A549 (cell line): Measurements from ENCODE around the gene AP3D1. TPM values are rescaled to one million over a fixed set of nuclear protein-coding genes. Genes with fewer than 3 reads are reported as not detected.

Experiments used
- ATAC-seq, 2 experiments: fragments of 200-7000 bp in 1 of 2; fragments of >200 bp in 1 of 2; cut with Nextera tagmentation in 1 of 2; cut with Tn5 transposase in 1 of 2; 3 replicates each; pipeline versions ENCODE4 v1.8.0 to v1.9.1; 2018 to 2020; ENCODE audit warnings: mild to moderate bottlenecking in 1 of 2, moderate library complexity in 1 of 2
- CTCF ChIA-PET: fragments of 300-600 bp; sonication (Branson Sonifier 250); formaldehyde crosslinking; extraction: SDS; loops from one replicate; lab custom pipeline; 2021; ENCODE audit warnings: antibody characterized with exemption, inconsistent platforms; lab: Yijun Ruan, JAX
- POLR2A ChIA-PET: fragments of 350-600 bp; formaldehyde crosslinking; extraction: SDS; loops from one replicate; lab custom pipeline; 2021; ENCODE audit warnings: antibody characterized with exemption, inconsistent platforms; lab: Yijun Ruan, JAX
- DNase-seq, 2 experiments: peaks; one replicate each; pipeline versions ENCODE4 v3.0.0 to v3.0.0-alpha.2; 2011 to 2016; ENCODE audit warnings: low read depth in 1 of 2, low spot score in 1 of 2
- FAIRE-seq: peaks from 2 replicates; lab custom pipeline; 2011; peaks lifted over from hg19 to GRCh38; lab: Jason Lieb, UNC
- H3K27ac ChIP-seq, 2 experiments: fragments of >200 bp; sonication (Bioruptor Twin); formaldehyde crosslinking; 3 replicates each; pipeline ENCODE4 v1.5.1; 2016 to 2017
- H3K4me1 ChIP-seq: fragments of >200 bp; sonication (Bioruptor Twin); formaldehyde crosslinking; 3 replicates; pipeline ENCODE4 v1.6.1; 2016
- H3K4me2 ChIP-seq: fragments of >200 bp; sonication (Bioruptor Twin); formaldehyde crosslinking; 3 replicates; pipeline ENCODE4 v1.6.1; 2016
- H3K4me3 ChIP-seq: fragments of >200 bp; sonication (Bioruptor Twin); formaldehyde crosslinking; 3 replicates; pipeline ENCODE4 v1.5.1; 2016
- H3K9me3 ChIP-seq: fragments of >200 bp; sonication (Bioruptor Twin); formaldehyde crosslinking; 3 replicates; pipeline ENCODE4 v1.6.1; 2016
- BHLHE40 ChIP-seq: IDR thresholded peaks from 2 replicates; pipeline ENCODE4 v1.6.1; 2012; ENCODE audit warnings: low read depth, low read length, inconsistent platforms
- CEBPB ChIP-seq, 2 experiments: fragments of >200 bp in 1 of 2; sonication (Bioruptor Twin) in 1 of 2; formaldehyde crosslinking in 1 of 2; IDR thresholded peaks; 2 replicates each; pipeline ENCODE4 v1.6.1; 2012 to 2016
- CHD4 ChIP-seq: fragments of 200-600 bp; sonication (generic); IDR thresholded peaks from 2 replicates; pipeline ENCODE4 v1.6.1; 2016; ENCODE audit warnings: antibody characterized with exemption, mild to moderate bottlenecking, borderline replicate concordance
- ELK1 ChIP-seq: fragments of 150-350 bp; IDR thresholded peaks from 2 replicates; pipeline ENCODE4 v1.6.1; 2014; ENCODE audit warnings: low read depth, mild to moderate bottlenecking, low read length
- EP300 ChIP-seq, 2 experiments: fragments of >200 bp; sonication (Bioruptor Twin); formaldehyde crosslinking; IDR thresholded peaks; 2 replicates in 1 of 2; 3 replicates in 1 of 2; pipeline ENCODE4 v1.6.1; 2016 to 2017
- ESRRA ChIP-seq: fragments of 150-350 bp; IDR thresholded peaks from 2 replicates; pipeline ENCODE4 v1.6.1; 2014; ENCODE audit warnings: mild to moderate bottlenecking, low read length, borderline replicate concordance
- FOSB ChIP-seq: fragments of 250-450 bp; sonication (Bioruptor Pico); IDR thresholded peaks from 2 replicates; pipeline ENCODE4 v1.5.0; 2020; ENCODE audit warnings: mild to moderate bottlenecking, moderate library complexity
- FOSL2 ChIP-seq, 2 experiments: fragments of 450-650 bp in 1 of 2; fragments of >200 bp in 1 of 2; sonication (Bioruptor Twin) in 1 of 2; formaldehyde crosslinking; IDR thresholded peaks; 2 replicates each; pipeline versions ENCODE4 v1.5.0 to v1.6.1; 2016 to 2020; ENCODE audit warnings: mild to moderate bottlenecking in 1 of 2, moderate library complexity in 1 of 2
- GATA3 ChIP-seq: IDR thresholded peaks from 2 replicates; pipeline ENCODE4 v1.6.1; 2012; ENCODE audit warnings: borderline replicate concordance
- HMGXB4 ChIP-seq: fragments of 250-450 bp; sonication (Bioruptor Pico); IDR thresholded peaks from 2 replicates; pipeline ENCODE4 v1.5.0; 2021; ENCODE audit warnings: mild to moderate bottlenecking, moderate library complexity, borderline replicate concordance
- JUN ChIP-seq, 2 experiments: fragments of >200 bp; sonication (Bioruptor Twin); formaldehyde crosslinking; IDR thresholded peaks; 2 replicates in 1 of 2; 3 replicates in 1 of 2; pipeline ENCODE4 v1.6.1; 2016 to 2017
- JUNB ChIP-seq: fragments of >200 bp; sonication (Bioruptor Twin); formaldehyde crosslinking; IDR thresholded peaks from 2 replicates; pipeline ENCODE4 v1.6.1; 2016
- MAFK ChIP-seq: fragments of 450-650 bp; IDR thresholded peaks from 2 replicates; pipeline ENCODE4 v1.6.1; 2014; ENCODE audit not compliant: partially characterized antibody
- MAX ChIP-seq: IDR thresholded peaks from 2 replicates; pipeline ENCODE4 v1.6.1; 2012
- PBX3 ChIP-seq: IDR thresholded peaks from 2 replicates; pipeline ENCODE4 v1.6.1; 2012
- RAD21 ChIP-seq, 2 experiments: fragments of >200 bp in 1 of 2; sonication (Bioruptor Twin) in 1 of 2; formaldehyde crosslinking in 1 of 2; IDR thresholded peaks in 1 of 2; conservative IDR thresholded peaks in 1 of 2; 2 replicates in 1 of 2; 3 replicates in 1 of 2; pipeline ENCODE4 v1.6.1; 2012 to 2018; ENCODE audit warnings: inconsistent platforms in 1 of 2
- REST ChIP-seq: fragments of 200-600 bp; sonication (generic); IDR thresholded peaks from 2 replicates; pipeline ENCODE4 v1.6.1; 2016; ENCODE audit warnings: antibody characterized with exemption, mild to moderate bottlenecking, moderate library complexity
- RFX5 ChIP-seq: fragments of 450-650 bp; IDR thresholded peaks from 2 replicates; pipeline ENCODE4 v1.7.1; 2014; ENCODE audit warnings: antibody characterized with exemption, mild to moderate bottlenecking, moderate library complexity
- RNF2 ChIP-seq: fragments of 200-600 bp; sonication (generic); IDR thresholded peaks from 2 replicates; pipeline ENCODE4 v1.6.1; 2016; ENCODE audit warnings: low read depth, mild to moderate bottlenecking, antibody characterized with exemption, moderate library complexity, borderline replicate concordance
- SMC3 ChIP-seq: fragments of >200 bp; sonication (Bioruptor Twin); formaldehyde crosslinking; IDR thresholded peaks from 3 replicates; pipeline ENCODE4 v1.6.1; 2018; ENCODE audit warnings: inconsistent platforms
- TFCP2L1 ChIP-seq: fragments of 250-450 bp; sonication (Bioruptor Pico); IDR thresholded peaks from 2 replicates; pipeline ENCODE4 v1.5.0; 2021; ENCODE audit warnings: mild to moderate bottlenecking
- ZNF302 ChIP-seq: fragments of 250-450 bp; sonication (Bioruptor Pico); IDR thresholded peaks from 2 replicates; pipeline ENCODE4 v1.9.0; 2021; ENCODE audit warnings: inconsistent platforms, mild to moderate bottlenecking, moderate library complexity
- ZSCAN20 ChIP-seq: fragments of 250-450 bp; sonication (Bioruptor Pico); IDR thresholded peaks from 2 replicates; pipeline ENCODE4 v1.8.0; 2022; ENCODE audit warnings: mild to moderate bottlenecking, moderate library complexity
- WGBS: methylation state at CpG from one replicate; pipeline ENCODE4 v1.1.6; 2017; ENCODE audit errors: missing lambda C conversion rate; 5-methylcytosine and 5-hydroxymethylcytosine counted together
- polyA plus RNA-seq, 4 experiments: library from polyadenylated mRNA; depleted of rRNA in 3 of 4; stranded (reverse); fragments of >200 nt; fragmentation: RNase III in 1 of 4; extraction: RNeasy Plus Mini Kit Qiagen cat#74134 plus additional on column Dnase treatment in 1 of 4; gene quantifications; 2 replicates in 3 of 4; 3 replicates in 1 of 4; pipeline ENCODE4 v1.2.3, GENCODE V29; 2011 to 2017

Gene AP3D1
- polyA plus RNA-seq, 2 of the 4 experiments (the other 2 are of a cell fraction) = 44.4 to 66.9 TPM

- whole genome bisulfite sequencing = 12% methylated on average over 14 of the region's 24 CpGs
- TF ChIP-seq ZNF302 (CRISPR knock-in tag) (no peak), ZSCAN20 (CRISPR knock-in tag) (no peak), TFCP2L1 (no peak), BHLHE40 (no peak), CEBPB (IDR thresholded peaks at IDR 0.05) (no peak), RNF2 (no peak), HMGXB4 (CRISPR knock-in tag) (no peak), GATA3 (peak; percentile 57; the same call in 1 of the 2 replicates), JUNB (peak; percentile 79), FOSL2 (IDR thresholded peaks at IDR 0.05) (peak; percentile 67), FOSL2 (CRISPR knock-in tag; IDR thresholded peaks at IDR 0.05) (peak; percentile 96), MAFK (peak; percentile 21), MAX (peak; percentile 71), RAD21 (conservative IDR thresholded peaks at IDR 0.05 in 1 of 2, IDR thresholded peaks at IDR 0.05 in 1 of 2) (peak in 1 of 2 experiments; percentile 18; a peak in 1 of 5 replicates), JUN (IDR thresholded peaks at IDR 0.05) (peak in 1 of 2 experiments; percentile 81; a peak in 3 of 5 replicates), EP300 (IDR thresholded peaks at IDR 0.05) (no peak), ESRRA (0 out of 2 replicates have a peak, but pooled peaks have one; percentile 43), REST (no peak)
- H3K9me3 ChIP-seq = no peaks in the 10 kb centered on the region
- CTCF ChIA-PET = interaction anchor here (0.6 to 3.0 kb wide), 4 partner anchors 11 to 185 kb away, joined by 3 to 15 read pairs (median 4); no protein-coding TSS in a partner anchor
- peaks cover 61% of the 10 kb centered on the region for H3K4me1 ChIP-seq
- FAIRE-seq (no peak), DNase-seq (peak; percentile 78 to 98), ATAC-seq (peak; percentile 89 to 90)
- peak overlapping the region; percentile 80 for H3K4me2 ChIP-seq
- H3K27ac ChIP-seq = peak overlapping the region; percentile 84 to 89
- POLR2A ChIA-PET = interaction anchor here (0.6 to 2.1 kb wide), 3 partner anchors 102 to 410 kb away, joined by 3 to 6 read pairs (median 3); partner anchors contain the start of gene GADD45B
- peak overlapping the region; percentile 28 for H3K4me3 ChIP-seq
Measured at GRCh38 chr19:2168619-2169424, 17.5 kb upstream of the AP3D1 start.

GRCh38 chr19:2167896-2168618 lies 16.7 kb upstream of the AP3D1 start:
- Histone ChIP-seq H3K4me1 (peaks cover 63% of the 10 kb centered on the region), H3K27ac (peak overlapping the region; percentile 84 to 89), H3K4me2 (peak overlapping the region; percentile 80), H3K9me3 (no peaks in the 10 kb centered on the region), H3K4me3 (peak overlapping the region; percentile 28)
- ATAC-seq (no peak; a peak in 1 of 6 replicates), FAIRE-seq (no peak), DNase-seq (peak in 1 of 2 experiments; percentile 50)
- POLR2A ChIA-PET = interaction anchor here (2.1 kb wide), 1 partner anchor 308 kb away, joined by 6 read pairs; the partner anchor contains the start of gene GADD45B
- CTCF ChIA-PET = interaction anchor here (1.8 to 3.0 kb wide), 2 partner anchors 13 kb away, joined by 3 to 15 read pairs; no protein-coding TSS in a partner anchor
- 31% methylated on average over 13 of the region's 16 CpGs for WGBS
- TF ChIP-seq RFX5 = no peak
- TF ChIP-seq ELK1 = no peak
- no peak for TF ChIP-seq FOSB
- TF ChIP-seq PBX3 = no peak
- TF ChIP-seq GATA3 = no peak
- TF ChIP-seq CHD4 = no peak
- TF ChIP-seq SMC3 = no peak
